ENCODE data around the gene TRAF4.

Gene TRAF4

GRCh38 chr17:28744104-28744971, 527 bp downstream of the TRAF4 start:
- DNase-seq (ENCODE audit: low read depth) = peak; percentile 11
- peak overlapping the region; percentile 94 for H3K4me3 ChIP-seq (ENCODE audit: low read length)
- no peak for TF ChIP-seq CTCF (conservative IDR thresholded peaks at IDR 0.05; ENCODE audit: low read depth, low read length)

DNA sequence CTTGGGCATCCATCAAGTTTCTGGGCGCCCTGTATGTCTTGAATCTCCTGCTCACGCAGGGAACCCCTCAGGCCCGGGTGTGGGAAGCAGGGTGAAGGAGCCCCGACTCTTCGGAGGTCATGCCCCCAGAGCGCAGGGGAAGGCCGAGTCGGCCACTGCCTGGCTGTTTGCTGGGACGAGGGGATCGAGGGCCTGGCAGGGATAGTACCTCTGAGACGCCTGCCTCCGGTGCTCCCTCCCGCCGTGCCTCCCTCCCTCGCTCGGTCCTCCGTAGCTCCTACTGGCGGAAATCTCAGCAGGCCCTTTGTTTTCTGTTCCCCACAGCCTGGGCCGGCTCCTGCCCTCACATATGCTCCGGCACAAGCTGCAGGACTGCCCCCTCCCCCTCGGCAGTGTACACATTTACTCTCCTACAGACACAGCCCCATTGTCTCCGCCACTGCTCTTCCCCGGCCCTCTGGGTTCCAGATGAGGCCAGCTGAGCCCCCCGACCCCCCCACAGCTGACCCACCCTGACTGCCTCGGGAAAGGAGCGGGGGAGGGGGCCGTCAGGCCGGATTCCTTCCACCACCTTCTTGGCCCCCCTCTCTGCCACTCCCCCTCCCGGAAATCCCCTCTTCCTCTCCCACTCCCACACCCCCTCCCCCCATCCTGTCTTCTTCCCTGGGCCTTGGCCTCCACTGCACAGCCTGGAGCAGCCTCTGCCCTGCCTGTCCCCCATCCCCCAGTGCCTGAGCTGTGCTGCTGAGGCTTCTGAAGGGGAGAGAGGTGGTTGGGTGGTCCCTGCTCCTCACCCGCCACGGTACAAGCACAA, 1.4 kb downstream of the TRAF4 start:
- DNase-seq (ENCODE audit: low read depth) = peak; percentile 13
- peak overlapping the region; percentile 94 for H3K4me3 ChIP-seq (ENCODE audit: low read length)

DNA sequence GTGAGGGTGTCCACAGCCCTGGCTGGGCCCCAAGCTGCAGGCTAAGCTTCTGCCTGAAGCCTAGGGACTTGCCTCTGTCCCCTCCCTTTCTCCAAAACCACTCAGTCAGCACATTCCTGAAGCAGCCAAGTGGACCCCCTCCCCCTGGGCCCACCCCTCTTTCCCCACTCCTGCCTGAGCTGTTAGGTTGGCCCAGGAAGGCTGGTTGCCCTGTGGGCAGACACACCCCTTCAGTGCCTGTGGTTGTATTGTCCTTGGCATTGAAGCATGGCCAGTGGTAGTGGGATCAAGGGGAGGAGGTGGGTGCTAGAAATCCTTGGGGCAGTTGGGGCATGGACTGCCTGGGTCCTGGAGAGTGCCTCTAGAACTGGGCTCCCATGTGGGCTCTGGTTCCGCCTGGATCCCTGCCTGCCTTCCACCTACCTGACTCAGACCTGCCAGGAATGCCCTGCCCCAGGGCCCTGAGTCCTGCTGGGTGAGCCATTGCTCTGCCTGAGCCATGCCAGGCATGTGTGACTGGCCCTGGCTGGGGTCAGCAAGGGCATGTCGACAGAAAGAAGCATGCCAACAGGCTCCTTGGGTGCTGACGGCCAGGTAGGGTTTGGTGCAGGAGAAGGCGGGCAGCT, 2.1 kb downstream of the TRAF4 start:
- TF ChIP-seq CTCF (conservative IDR thresholded peaks at IDR 0.05; ENCODE audit: low read depth, low read length) = no peak
- peak; percentile 21 for DNase-seq (ENCODE audit: low read depth)
- peak overlapping the region; percentile 94 for H3K4me3 ChIP-seq (ENCODE audit: low read length)

More for the DNA sequence above, 1.4 kb downstream of the TRAF4 start:
- TF ChIP-seq CTCF (conservative IDR thresholded peaks at IDR 0.05; ENCODE audit: low read depth, low read length) = no peak

DNA sequence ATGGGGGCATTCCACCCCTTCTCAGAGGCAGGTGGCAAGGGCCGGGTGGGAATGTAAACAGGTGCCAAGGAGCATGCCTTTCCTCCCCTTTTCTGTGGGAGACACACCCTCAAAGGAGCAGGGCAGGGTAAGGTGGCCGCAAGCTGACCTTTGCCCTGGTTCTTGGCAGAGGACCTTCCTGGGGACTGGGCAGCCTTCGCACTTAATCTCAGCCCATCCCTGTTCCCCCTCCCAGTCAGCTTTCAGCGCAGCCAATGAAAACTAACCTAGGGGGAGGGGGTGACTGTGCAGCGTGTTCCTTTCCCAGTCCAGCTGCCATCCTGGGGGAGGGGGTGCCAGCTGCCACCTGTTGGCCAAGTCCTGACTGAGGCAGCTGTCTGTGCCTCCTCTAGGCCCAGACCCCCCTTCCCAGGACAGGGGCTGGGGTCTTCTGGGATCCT, 2.8 kb downstream of the TRAF4 start:
- peak; percentile 36 for DNase-seq (ENCODE audit: low read depth)
- no peak for TF ChIP-seq CTCF (conservative IDR thresholded peaks at IDR 0.05; ENCODE audit: low read depth, low read length)
- H3K4me3 ChIP-seq (ENCODE audit: low read length) = peak overlapping the region; percentile 94

- no peak for TF ChIP-seq CTCF (conservative IDR thresholded peaks at IDR 0.05; ENCODE audit: low read depth, low read length)
- no peak for DNase-seq (ENCODE audit: low read depth)
- no peak overlapping the region for H3K4me3 ChIP-seq (ENCODE audit: low read length)
Measured at GRCh38 chr17:28747051-28747691, 3.4 kb downstream of the TRAF4 start.

DNA sequence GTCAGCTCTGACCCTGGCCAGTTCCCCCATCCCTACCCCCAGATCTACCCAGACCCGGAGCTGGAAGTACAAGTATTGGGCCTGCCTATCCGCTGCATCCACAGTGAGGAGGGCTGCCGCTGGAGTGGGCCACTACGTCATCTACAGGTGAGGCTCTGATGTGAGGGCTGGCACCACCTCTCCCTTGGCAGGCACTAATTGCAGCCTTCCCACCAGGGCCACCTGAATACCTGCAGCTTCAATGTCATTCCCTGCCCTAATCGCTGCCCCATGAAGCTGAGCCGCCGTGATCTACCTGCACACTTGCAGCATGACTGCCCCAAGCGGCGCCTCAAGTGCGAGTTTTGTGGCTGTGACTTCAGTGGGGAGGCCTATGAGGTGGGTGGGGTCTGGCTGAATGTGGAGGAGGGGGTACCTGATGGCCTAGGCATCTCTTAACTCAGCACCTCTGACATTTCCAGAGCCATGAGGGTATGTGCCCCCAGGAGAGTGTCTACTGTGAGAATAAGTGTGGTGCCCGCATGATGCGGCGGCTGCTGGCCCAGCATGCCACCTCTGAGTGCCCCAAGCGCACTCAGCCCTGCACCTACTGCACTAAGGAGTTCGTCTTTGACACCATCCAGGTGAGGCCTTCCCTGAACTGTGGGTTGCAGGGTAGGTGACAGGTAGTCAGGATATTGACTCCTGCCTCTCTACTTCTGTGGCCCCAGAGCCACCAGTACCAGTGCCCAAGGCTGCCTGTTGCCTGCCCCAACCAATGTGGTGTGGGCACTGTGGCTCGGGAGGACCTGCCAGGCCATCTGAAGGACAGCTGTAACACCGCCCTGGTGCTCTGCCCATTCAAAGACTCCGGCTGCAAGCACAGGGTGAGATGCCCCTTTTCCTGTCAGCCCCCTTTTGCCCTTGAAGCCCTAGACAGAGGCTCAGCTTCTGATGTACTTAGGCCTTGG, 4.3 kb downstream of the TRAF4 start:
- DNase-seq (ENCODE audit: low read depth) = no peak
- no peak for TF ChIP-seq CTCF (conservative IDR thresholded peaks at IDR 0.05; ENCODE audit: low read depth, low read length)
- no peak overlapping the region for H3K4me3 ChIP-seq (ENCODE audit: low read length)

Measured in retinal pigment epithelial cell (primary cell).